HG03432 (cell line): ENCODE data around the gene SHCBP1.

Experiments used
- ATAC-seq: cut with Tn5 transposase; IDR thresholded peaks from one replicate; pipeline ENCODE4 v1.9.1; 2021; ENCODE audit warnings: mild to moderate bottlenecking, moderate library complexity; ENCODE audit not compliant: unreplicated experiment

Gene SHCBP1

GRCh38 chr16:46618516-46618915 is 2.7 kb downstream of the SHCBP1 start:
- no peak for ATAC-seq

GRCh38 chr16:46614006-46614405 is 7.2 kb downstream of the SHCBP1 start:
- no peak for ATAC-seq

GRCh38 chr16:46613352-46613751 is 7.8 kb downstream of the SHCBP1 start:
- no peak for ATAC-seq

- peak; percentile 82 for ATAC-seq
Observed at GRCh38 chr16:46612121-46612520, 9.1 kb downstream of the SHCBP1 start.

GRCh38 chr16:46607529-46607928 is 13.7 kb downstream of the SHCBP1 start:
- no peak for ATAC-seq

- no peak for ATAC-seq
Observed at GRCh38 chr16:46606231-46606630, 14.9 kb downstream of the SHCBP1 start.

GRCh38 chr16:46591257-46591656 is 29.9 kb downstream of the SHCBP1 start:
- ATAC-seq, result no peak

- no peak for ATAC-seq
Observed at GRCh38 chr16:46586011-46586577, 35.1 kb downstream of the SHCBP1 start.

GRCh38 chr16:46583036-46583435 is 38.1 kb downstream of the SHCBP1 start:
- no peak for ATAC-seq

- no peak for ATAC-seq
Observed at GRCh38 chr16:46582313-46582712, 38.9 kb downstream of the SHCBP1 start.

- ATAC-seq, result no peak
Observed at GRCh38 chr16:46577988-46578579, 43.1 kb downstream of the SHCBP1 start.

GRCh38 chr16:46573834-46574159 is 47.4 kb downstream of the SHCBP1 start:
- ATAC-seq, result no peak

GRCh38 chr16:46573008-46573833 is 48.0 kb downstream of the SHCBP1 start:
- ATAC-seq, result no peak

GRCh38 chr16:46569231-46569735 is 51.9 kb downstream of the SHCBP1 start:
- ATAC-seq, result no peak

GRCh38 chr16:46568472-46569230 is 52.5 kb downstream of the SHCBP1 start:
- no peak for ATAC-seq

GRCh38 chr16:46562979-46563378 is 58.2 kb downstream of the SHCBP1 start:
- ATAC-seq, result no peak

GRCh38 chr16:46558018-46558417 is 63.2 kb downstream of the SHCBP1 start:
- ATAC-seq, result no peak

GRCh38 chr16:46555951-46556350 is 65.2 kb downstream of the SHCBP1 start:
- ATAC-seq, result no peak

- peak; percentile 65 for ATAC-seq
Observed at GRCh38 chr16:46554435-46554834, 66.7 kb downstream of the SHCBP1 start.

- ATAC-seq, result no peak
Observed at GRCh38 chr16:46549477-46549876, 71.7 kb downstream of the SHCBP1 start.
